Thoracic aorta (tissue), 2 donors: ENCODE results near the gene TEF. TPM values are rescaled to one million over a fixed set of nuclear protein-coding genes. Genes with fewer than 3 reads are reported as not detected.

ENCODE experiments used
- ATAC-seq: fragments of 150-250 bp; one replicate; pipeline ENCODE4 v1.8.0; 2017; ENCODE audit warnings: low read depth; ENCODE audit not compliant: insufficient number of reproducible peaks, low FRiP score
- DNase-seq: peaks from one replicate; pipeline ENCODE4 v3.0.0-alpha.2; 2020; ENCODE audit warnings: low spot score
- H3K27ac ChIP-seq, 2 donors: fragments of 200-600 bp; sonication (generic); 1 replicate in 1 of 2; 2 replicates in 1 of 2; pipeline ENCODE4 v1.5.1; 2016; ENCODE audit warnings: mild to moderate bottlenecking in 2 of 2, moderate library complexity in 2 of 2
- H3K27me3 ChIP-seq: fragments of 200-600 bp; sonication (generic); replicated peaks from 2 replicates; pipeline ENCODE4 v1.6.0; 2016; ENCODE audit warnings: mild to moderate bottlenecking; ENCODE audit not compliant: insufficient read depth
- H3K36me3 ChIP-seq: fragments of 200-600 bp; sonication (generic); one replicate; pipeline ENCODE4 v1.5.1; 2016
- H3K4me1 ChIP-seq, 2 donors: fragments of 200-600 bp; sonication (generic); 1 replicate in 1 of 2; 2 replicates in 1 of 2; pipeline versions ENCODE4 v1.5.1 to v1.6.0; 2016; ENCODE audit warnings: low read depth in 2 of 2, mild to moderate bottlenecking in 1 of 2; ENCODE audit not compliant: control insufficient read depth in 1 of 2
- H3K4me3 ChIP-seq: fragments of 200-600 bp; sonication (generic); 2 replicates; pipeline ENCODE4 v1.5.1; 2016; ENCODE audit warnings: mild to moderate bottlenecking
- H3K9me3 ChIP-seq: fragments of 200-600 bp; sonication (generic); 2 replicates; pipeline ENCODE4 v1.5.1; 2016
- CTCF ChIP-seq: fragments of 200-600 bp; sonication (generic); IDR thresholded peaks from one replicate; pipeline ENCODE4 v1.5.1; 2019; ENCODE audit warnings: antibody characterized with exemption
- total RNA-seq, 2 donors: library from RNA; depleted of rRNA; stranded (reverse); fragments of >200 nt; gene quantifications; one replicate each; pipeline versions ENCODE4 v1.1.0 to v1.2.3, GENCODE V29; 2016

Gene TEF
- total RNA-seq, 2 donors from 2014 or later, result 21.4 to 23.1 TPM

- Histone ChIP-seq H3K27me3 (no peaks in the 10 kb centered on the region), H3K4me3 (no peak overlapping the region), H3K27ac (no peak overlapping the region), H3K36me3 (peaks cover 48% of the 10 kb centered on the region), H3K9me3 (no peaks in the 10 kb centered on the region), H3K4me1 (no peaks in the 10 kb centered on the region)
- no peak for TF ChIP-seq CTCF
- no peak for DNase-seq
- ATAC-seq, result no peak
These were observed 32.7 kb upstream of the TEF start for GRCh38 chr22:41348964-41349484.

DNA sequence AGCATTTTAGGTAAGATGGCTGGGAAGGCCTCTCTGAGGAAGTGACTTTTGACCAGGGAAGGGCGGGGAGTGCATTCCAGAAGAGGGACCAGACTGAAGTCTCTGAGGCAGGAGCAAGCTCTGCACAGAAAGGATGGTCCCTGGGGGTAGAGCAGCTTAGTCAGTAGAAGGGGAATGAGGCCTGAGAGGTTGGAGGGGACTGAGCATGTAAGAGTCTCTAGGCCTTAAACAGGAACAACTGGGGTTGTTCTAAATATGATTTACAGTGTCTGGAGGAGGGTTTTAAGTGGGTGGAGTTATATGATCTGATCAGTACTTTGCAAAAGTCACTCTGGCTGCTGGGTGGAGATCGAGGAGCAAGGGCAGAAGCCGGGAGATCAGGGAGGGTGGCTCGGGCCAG lies 31.7 kb upstream of the TEF start:
- H3K4me3 ChIP-seq, result no peak overlapping the region
- no peaks in the 10 kb centered on the region for H3K27me3 ChIP-seq
- peaks cover 47% of the 10 kb centered on the region for H3K36me3 ChIP-seq
- H3K9me3 ChIP-seq, result no peaks in the 10 kb centered on the region
- no peak for TF ChIP-seq CTCF
- DNase-seq (no peak), ATAC-seq (no peak)
- H3K27ac ChIP-seq, result no peak overlapping the region
- no peaks in the 10 kb centered on the region for H3K4me1 ChIP-seq

- peaks cover 49% of the 10 kb centered on the region for H3K36me3 ChIP-seq
- ATAC-seq (no peak), DNase-seq (no peak)
- H3K27me3 ChIP-seq, result no peaks in the 10 kb centered on the region
- H3K27ac ChIP-seq, result no peak overlapping the region
- H3K9me3 ChIP-seq, result no peaks in the 10 kb centered on the region
- no peaks in the 10 kb centered on the region for H3K4me1 ChIP-seq
- H3K4me3 ChIP-seq, result no peak overlapping the region
- TF ChIP-seq CTCF, result no peak
These were observed 30.7 kb upstream of the TEF start for GRCh38 chr22:41351011-41351410.

- Histone ChIP-seq H3K4me1 (no peaks in the 10 kb centered on the region), H3K36me3 (peaks cover 48% of the 10 kb centered on the region), H3K4me3 (no peak overlapping the region), H3K9me3 (no peaks in the 10 kb centered on the region), H3K27ac (no peak overlapping the region), H3K27me3 (no peaks in the 10 kb centered on the region)
- no peak for DNase-seq
- no peak for ATAC-seq
- TF ChIP-seq CTCF, result no peak
These were observed 29.7 kb upstream of the TEF start for GRCh38 chr22:41352058-41352457.

GRCh38 chr22:41353862-41354575 lies 27.7 kb upstream of the TEF start:
- no peak for TF ChIP-seq CTCF
- no peak overlapping the region for H3K27ac ChIP-seq
- no peaks in the 10 kb centered on the region for H3K9me3 ChIP-seq
- no peak overlapping the region for H3K4me3 ChIP-seq
- no peaks in the 10 kb centered on the region for H3K4me1 ChIP-seq
- DNase-seq, result no peak
- H3K27me3 ChIP-seq, result no peaks in the 10 kb centered on the region
- no peak for ATAC-seq
- H3K36me3 ChIP-seq, result peaks cover 39% of the 10 kb centered on the region
